Heart right ventricle (tissue), 16 donors: ENCODE measurements around the gene ASXL3. TPM values are rescaled to one million over a fixed set of nuclear protein-coding genes. Genes with fewer than 3 reads are reported as not detected.

Experiments used
- ATAC-seq, 8 donors: fragments of 200-7000 bp; cut with Tn5 transposase; one replicate each; pipeline ENCODE4 v1.9.1; 2020; ENCODE audit warnings: mild to moderate bottlenecking in 8 of 8, moderate library complexity in 8 of 8, moderate number of reproducible peaks in 1 of 8
- DNase-seq, 2 donors: peaks; one replicate each; pipeline ENCODE4 v3.0.0-alpha.2; 2020
- H3K27ac ChIP-seq, 10 donors: fragments of 200-600 bp; sonication (generic) in 2 of 10; one replicate each; pipeline versions ENCODE4 v1.5.0 to v1.8.0; 2020 to 2022; ENCODE audit warnings: mild to moderate bottlenecking in 3 of 10
- H3K27me3 ChIP-seq, 7 donors: fragments of 200-600 bp; one replicate each; pipeline ENCODE4 v1.8.0; 2021 to 2022; ENCODE audit warnings: mild to moderate bottlenecking in 2 of 7
- H3K36me3 ChIP-seq, 9 donors: fragments of 200-600 bp; sonication (generic) in 1 of 9; one replicate each; pipeline versions ENCODE4 v1.5.0 to v1.8.0; 2020 to 2022; ENCODE audit warnings: mild to moderate bottlenecking in 2 of 9
- H3K4me1 ChIP-seq, 9 donors: fragments of 200-600 bp; sonication (generic) in 1 of 9; one replicate each; pipeline versions ENCODE4 v1.5.0 to v1.8.0; 2020 to 2022; ENCODE audit warnings: mild to moderate bottlenecking in 4 of 9
- H3K4me3 ChIP-seq, 10 donors: fragments of 200-600 bp; sonication (generic) in 2 of 10; one replicate each; pipeline versions ENCODE4 v1.5.0 to v1.8.0; 2020 to 2022; ENCODE audit warnings: mild to moderate bottlenecking in 7 of 10, moderate library complexity in 2 of 10
- H3K9me3 ChIP-seq, 11 donors: fragments of 200-600 bp in 10 of 11; sonication (generic) in 2 of 11; one replicate each; pipeline versions ENCODE4 v1.5.0 to v1.8.0; 2013 to 2022; ENCODE audit warnings: mild to moderate bottlenecking in 2 of 11, control low read depth in 1 of 11, moderate library complexity in 1 of 11
- WGBS, 2 donors: extraction: QIAGEN DNeasy Blood & Tissue Kit; methylation state at CpG; one replicate each; pipeline ENCODE4 v1.1.7; 2013; ENCODE audit warnings: inconsistent platforms in 1 of 2; 5-methylcytosine and 5-hydroxymethylcytosine counted together
- intact Hi-C, 10 donors: fragments of 100-400 bp; cut with DNase I; formaldehyde crosslinking; loops; one replicate each; pipeline versions ENCODE4 v1.11.1 to v1.14.2; 2022
- polyA plus RNA-seq, 2 donors: library from polyadenylated mRNA; stranded (reverse); fragments of 200-250 nt; gene quantifications; one replicate each; pipeline ENCODE4 v1.2.3, GENCODE V29; 2013
- total RNA-seq, 10 donors: library from RNA; stranded (reverse); fragmentation: NEBNext Ultra II Directional in 3 of 10; extraction: Animal tissue kit (Norgen Biotek cat#: 25700) in 3 of 10; gene quantifications; one replicate each; pipeline versions ENCODE4 v1.2.1 to v1.2.4, GENCODE V29; 2021 to 2023
- TF ChIP-seq, protein P1 (sequence below), 9 donors: fragments of 200-600 bp; sonication (generic) in 2 of 9; IDR thresholded peaks; one replicate each; pipeline versions ENCODE4 v1.5.0 to v1.8.0; 2021 to 2022; ENCODE audit warnings: antibody characterized with exemption in 9 of 9, mild to moderate bottlenecking in 5 of 9, moderate library complexity in 1 of 9
- donor health status: Arrhythmogenic right ventricular cardiomyopathy.
- donor health status: ischemic (EF 13 %, LVEDD 7.1; RV severe dilation, severe dysfunction).
- donor health status: healthy with polysubstance abuse.
- donor health status: DM: no; HTN: yes; CAD: no.
- donor health status: DM: no; HTN: no; CAD: no.
- donor health status: ischemic (EF 25% LVEDD 6.9; RV normal size, moderate dysfunction).
- donor health status: ischemic (EF 25% LVEDD 5.7; RV mildly dilated, moderate dysfunction).
- donor health status: healthy.
- donor health status: DM: yes; HTN: yes; CAD: no.
- donor health status: Ischemic cardiomyopathy.
- donor health status: ischemic (EF 35%, LVEDD 5.7; RV mildly dilated, moderate dysfunction).
- donor health status: nonischemic (EF 11% LVEDD 7.7; RV severe dilation, severe dysfunction).
- donor health status: DM: yes; HTN: yes; CAD: no.
- donor health status: PGD.
- donor health status: ischemic (EF 29% LVEDD 5.4; RV normal size, mild dysfunction).
- donor health status: nonischemic (EF 23%, LVEDD 6.1; RV moderate dilation, normal function).

Gene ASXL3
- total and polyA plus RNA-seq, 12 donors = 0.12 to 8.1 (median 4.3) TPM

DNA sequence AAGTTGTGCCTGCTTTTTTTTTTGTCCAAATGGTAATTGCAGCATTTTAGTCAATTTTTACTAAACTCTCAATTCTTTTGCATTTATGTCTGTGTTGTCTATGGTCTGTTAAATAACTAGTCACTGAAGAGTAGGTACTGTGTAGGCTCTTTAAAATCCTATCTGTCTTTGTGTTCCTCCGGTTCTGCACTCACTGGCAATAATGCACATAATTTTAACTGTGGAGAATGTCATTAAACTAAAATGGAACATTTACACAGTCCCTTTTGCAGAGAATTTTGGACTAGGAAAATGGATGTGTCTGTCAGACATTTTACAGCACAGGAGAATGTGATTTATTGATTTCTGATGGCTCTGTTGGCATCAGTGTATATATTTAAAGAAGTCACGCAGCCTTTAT is 116.6 kb downstream of the ASXL3 start:
- H3K27me3 ChIP-seq = no peaks in the 10 kb centered on the region
- 88 to 92% methylated on average over 2 of the region's 2 CpGs for WGBS, 2 donors
- no peaks in the 10 kb centered on the region for H3K9me3 ChIP-seq
- H3K4me3 ChIP-seq = no peak overlapping the region
- intact Hi-C loops = no loop called here
- no peak overlapping the region for H3K27ac ChIP-seq
- TF ChIP-seq, protein P1, sequence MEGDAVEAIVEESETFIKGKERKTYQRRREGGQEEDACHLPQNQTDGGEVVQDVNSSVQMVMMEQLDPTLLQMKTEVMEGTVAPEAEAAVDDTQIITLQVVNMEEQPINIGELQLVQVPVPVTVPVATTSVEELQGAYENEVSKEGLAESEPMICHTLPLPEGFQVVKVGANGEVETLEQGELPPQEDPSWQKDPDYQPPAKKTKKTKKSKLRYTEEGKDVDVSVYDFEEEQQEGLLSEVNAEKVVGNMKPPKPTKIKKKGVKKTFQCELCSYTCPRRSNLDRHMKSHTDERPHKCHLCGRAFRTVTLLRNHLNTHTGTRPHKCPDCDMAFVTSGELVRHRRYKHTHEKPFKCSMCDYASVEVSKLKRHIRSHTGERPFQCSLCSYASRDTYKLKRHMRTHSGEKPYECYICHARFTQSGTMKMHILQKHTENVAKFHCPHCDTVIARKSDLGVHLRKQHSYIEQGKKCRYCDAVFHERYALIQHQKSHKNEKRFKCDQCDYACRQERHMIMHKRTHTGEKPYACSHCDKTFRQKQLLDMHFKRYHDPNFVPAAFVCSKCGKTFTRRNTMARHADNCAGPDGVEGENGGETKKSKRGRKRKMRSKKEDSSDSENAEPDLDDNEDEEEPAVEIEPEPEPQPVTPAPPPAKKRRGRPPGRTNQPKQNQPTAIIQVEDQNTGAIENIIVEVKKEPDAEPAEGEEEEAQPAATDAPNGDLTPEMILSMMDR (IDR thresholded peaks at IDR 0.05) = no peak
- ATAC-seq (no peak), DNase-seq (no peak)
- H3K4me1 ChIP-seq = no peaks in the 10 kb centered on the region
- H3K36me3 ChIP-seq = no peaks in the 10 kb centered on the region

DNA sequence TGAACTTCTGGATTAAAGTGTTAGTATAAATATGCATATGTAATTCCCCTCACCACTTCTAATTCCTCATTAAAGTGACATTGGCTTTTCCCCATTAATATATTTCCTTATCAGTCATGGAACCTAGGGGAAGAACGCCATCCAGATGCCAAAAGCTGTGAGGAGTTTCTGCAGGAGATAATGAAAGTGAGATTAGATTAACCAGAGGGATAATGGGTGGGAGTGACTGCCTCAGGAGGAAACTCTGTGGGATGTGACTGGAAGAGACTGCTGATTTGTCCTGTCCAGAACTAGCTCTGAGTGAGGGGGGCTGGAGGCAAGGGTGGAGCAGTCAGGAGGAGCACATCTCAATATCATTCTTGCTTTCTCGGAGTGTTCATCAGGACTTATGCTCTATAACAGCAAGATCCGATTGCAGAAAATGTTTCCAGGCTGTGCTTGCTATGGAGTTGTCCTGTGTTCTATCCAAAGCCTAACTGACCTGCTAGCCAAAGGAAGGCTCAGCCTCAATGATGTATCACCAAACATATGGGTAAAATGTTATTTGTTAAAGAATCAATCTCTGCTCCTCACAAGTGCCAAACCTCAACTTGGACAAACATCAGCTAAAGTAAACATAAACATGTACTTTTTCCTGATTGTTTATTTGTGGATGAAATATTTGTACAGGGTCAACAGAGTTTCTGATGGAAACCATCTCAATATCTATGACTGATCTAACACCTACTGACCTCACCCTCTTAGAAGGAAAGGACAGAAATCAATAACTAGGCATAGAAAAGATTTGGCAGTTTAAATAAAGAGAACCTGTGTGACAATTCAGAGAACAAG is 118.5 kb downstream of the ASXL3 start:
- intact Hi-C loops = no loop called here
- ATAC-seq = no peak
- TF ChIP-seq, protein P1 (IDR thresholded peaks at IDR 0.05) = no peak

DNA sequence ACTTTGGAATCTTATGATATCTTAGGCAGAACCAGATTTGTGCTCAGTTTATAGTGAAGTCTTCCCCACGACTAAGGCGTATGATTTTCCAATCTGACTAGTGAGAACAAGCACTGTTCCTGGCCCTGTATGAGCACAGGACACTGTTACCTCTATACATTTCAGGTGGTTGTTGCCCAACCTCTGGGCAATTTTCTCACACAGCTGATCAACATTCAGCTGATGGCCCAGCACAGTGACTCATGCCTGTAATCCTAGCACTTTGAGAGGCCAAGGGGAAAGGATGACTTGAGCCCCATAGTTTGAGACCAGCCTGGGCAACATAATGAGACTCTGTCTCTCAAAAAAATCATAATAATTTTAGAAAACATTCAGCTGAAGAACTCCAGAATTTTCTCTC is 119.5 kb downstream of the ASXL3 start:
- H3K36me3 ChIP-seq = no peaks in the 10 kb centered on the region
- H3K4me3 ChIP-seq = no peak overlapping the region
- H3K4me1 ChIP-seq = no peaks in the 10 kb centered on the region
- intact Hi-C loops = no loop called here
- H3K9me3 ChIP-seq = no peaks in the 10 kb centered on the region
- no peaks in the 10 kb centered on the region for H3K27me3 ChIP-seq
- WGBS, 2 donors = 46 to 49% methylated on average over 2 of the region's 2 CpGs
- TF ChIP-seq, protein P1 (IDR thresholded peaks at IDR 0.05) = no peak
- DNase-seq (no peak), ATAC-seq (no peak)
- H3K27ac ChIP-seq = no peak overlapping the region

More for the DNA sequence above, 118.5 kb downstream of the ASXL3 start:
- H3K36me3 ChIP-seq = no peaks in the 10 kb centered on the region
- no peak overlapping the region for H3K4me3 ChIP-seq
- H3K4me1 ChIP-seq = no peaks in the 10 kb centered on the region
- no peak for DNase-seq
- no peaks in the 10 kb centered on the region for H3K9me3 ChIP-seq
- no peaks in the 10 kb centered on the region for H3K27me3 ChIP-seq
- 63 to 66% methylated on average over 3 of the region's 3 CpGs for WGBS, 2 donors
- no peak overlapping the region for H3K27ac ChIP-seq

DNA sequence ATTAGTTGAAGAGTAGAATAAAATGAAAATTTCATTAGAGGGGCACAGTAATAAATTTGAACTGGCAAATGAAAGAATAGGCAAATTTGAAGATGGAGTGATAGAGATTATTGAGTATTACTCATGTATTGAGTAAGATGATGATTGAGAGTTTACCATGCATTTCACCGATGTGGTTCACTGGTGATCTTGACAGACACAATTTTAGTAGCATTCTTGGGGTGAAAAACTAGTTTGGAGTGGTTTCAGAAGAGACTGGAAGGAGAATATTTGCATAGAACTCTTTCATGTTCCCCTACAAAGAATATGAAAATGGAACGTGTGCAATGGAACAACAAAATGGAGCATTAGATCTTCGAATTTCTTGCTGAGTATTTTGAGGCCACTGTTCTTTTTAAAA is 121.4 kb downstream of the ASXL3 start:
- no peaks in the 10 kb centered on the region for H3K9me3 ChIP-seq
- no peak overlapping the region for H3K27ac ChIP-seq
- no peak for DNase-seq
- WGBS, 2 donors = 75 to 77% methylated on average over 3 of the region's 3 CpGs
- H3K4me1 ChIP-seq = no peaks in the 10 kb centered on the region
- no peak overlapping the region for H3K4me3 ChIP-seq
- no peaks in the 10 kb centered on the region for H3K27me3 ChIP-seq
- H3K36me3 ChIP-seq = no peaks in the 10 kb centered on the region
- intact Hi-C loops = no loop called here
- TF ChIP-seq, protein P1 (IDR thresholded peaks at IDR 0.05) = no peak
- no peak for ATAC-seq
